Endothelial cell of umbilical vein (primary cell): Measurements from ENCODE around the gene BBC3.

Source experiments
- JUN ChIP-seq: IDR thresholded peaks from 2 replicates; pipeline ENCODE4 v1.6.1; 2011; ENCODE audit warnings: borderline replicate concordance, low read depth; ENCODE audit not compliant: insufficient read length, insufficient read depth
- TF ChIP-seq, protein P1 (sequence below): IDR thresholded peaks from 2 replicates; pipeline ENCODE4 v1.6.1; 2011; ENCODE audit not compliant: insufficient read depth, insufficient read length
- TF ChIP-seq, protein P2 (sequence below), 2 donors: IDR thresholded peaks; 1 replicate in 1 of 2; 2 replicates in 1 of 2; pipeline ENCODE4 v1.5.1; 2011; ENCODE audit warnings: low read length in 2 of 2, mild to moderate bottlenecking in 2 of 2, moderate library complexity in 2 of 2, control low read depth in 1 of 2, inconsistent platforms in 1 of 2, low read depth in 1 of 2; ENCODE audit not compliant: insufficient read depth in 1 of 2; ENCODE audit errors: extremely low read depth in 1 of 2

DNA sequence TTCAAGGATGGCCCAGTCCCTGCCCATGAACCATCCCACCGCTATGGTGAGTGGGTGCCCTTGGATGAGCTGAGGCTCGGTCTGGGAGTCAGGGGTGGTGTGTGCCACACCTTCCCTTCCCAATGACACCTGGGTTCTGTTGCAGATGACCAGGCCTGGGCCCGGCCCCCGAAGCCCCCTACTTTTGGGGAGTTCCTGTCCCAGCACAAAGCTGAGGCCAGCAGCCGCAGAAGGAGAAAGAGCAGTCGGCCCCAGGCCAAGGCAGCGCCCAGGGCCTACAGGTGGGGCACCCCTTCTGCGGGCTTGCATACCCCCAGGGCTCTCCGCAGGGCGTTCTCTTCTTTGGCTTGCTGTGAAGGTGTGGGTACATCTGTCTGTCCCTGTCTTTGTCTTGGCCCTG, 39.4 kb upstream of the BBC3 start:
- TF ChIP-seq, protein P1, sequence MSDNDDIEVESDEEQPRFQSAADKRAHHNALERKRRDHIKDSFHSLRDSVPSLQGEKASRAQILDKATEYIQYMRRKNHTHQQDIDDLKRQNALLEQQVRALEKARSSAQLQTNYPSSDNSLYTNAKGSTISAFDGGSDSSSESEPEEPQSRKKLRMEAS: no peak
- TF ChIP-seq, protein P2, sequence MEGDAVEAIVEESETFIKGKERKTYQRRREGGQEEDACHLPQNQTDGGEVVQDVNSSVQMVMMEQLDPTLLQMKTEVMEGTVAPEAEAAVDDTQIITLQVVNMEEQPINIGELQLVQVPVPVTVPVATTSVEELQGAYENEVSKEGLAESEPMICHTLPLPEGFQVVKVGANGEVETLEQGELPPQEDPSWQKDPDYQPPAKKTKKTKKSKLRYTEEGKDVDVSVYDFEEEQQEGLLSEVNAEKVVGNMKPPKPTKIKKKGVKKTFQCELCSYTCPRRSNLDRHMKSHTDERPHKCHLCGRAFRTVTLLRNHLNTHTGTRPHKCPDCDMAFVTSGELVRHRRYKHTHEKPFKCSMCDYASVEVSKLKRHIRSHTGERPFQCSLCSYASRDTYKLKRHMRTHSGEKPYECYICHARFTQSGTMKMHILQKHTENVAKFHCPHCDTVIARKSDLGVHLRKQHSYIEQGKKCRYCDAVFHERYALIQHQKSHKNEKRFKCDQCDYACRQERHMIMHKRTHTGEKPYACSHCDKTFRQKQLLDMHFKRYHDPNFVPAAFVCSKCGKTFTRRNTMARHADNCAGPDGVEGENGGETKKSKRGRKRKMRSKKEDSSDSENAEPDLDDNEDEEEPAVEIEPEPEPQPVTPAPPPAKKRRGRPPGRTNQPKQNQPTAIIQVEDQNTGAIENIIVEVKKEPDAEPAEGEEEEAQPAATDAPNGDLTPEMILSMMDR (IDR thresholded peaks at IDR 0.05; ENCODE audit: extremely low read depth in 1 of 2, insufficient read depth in 1 of 2, low read depth in 1 of 2, low read length in 2 of 2): no peak
- no peak for TF ChIP-seq JUN
